Liver (tissue), 9 donors: ENCODE results near the gene RNF126. TPM values are rescaled to one million over a fixed set of nuclear protein-coding genes. Genes with fewer than 3 reads are reported as not detected.

Source experiments
- DNase-seq: peaks from one replicate; pipeline ENCODE4 v3.0.0-alpha.2; 2017; ENCODE audit warnings: low spot score
- H3K27ac ChIP-seq, 2 donors: one replicate each; pipeline ENCODE4 v1.7.0; 2013; ENCODE audit warnings: inconsistent platforms in 2 of 2, low read length in 2 of 2, control low read depth in 1 of 2, low read depth in 1 of 2, mild to moderate bottlenecking in 1 of 2
- H3K27me3 ChIP-seq, 4 donors: one replicate each; pipeline versions ENCODE4 v1.6.1 to v1.7.0; 2013; ENCODE audit warnings: low read length in 3 of 4, inconsistent platforms in 1 of 4, mild to moderate bottlenecking in 1 of 4, moderate library complexity in 1 of 4; ENCODE audit not compliant: control insufficient read depth in 4 of 4, insufficient read depth in 4 of 4
- H3K36me3 ChIP-seq, 4 donors: one replicate each; pipeline versions ENCODE4 v1.6.1 to v1.7.0; 2013; ENCODE audit warnings: low read length in 3 of 4, mild to moderate bottlenecking in 3 of 4, low read depth in 1 of 4, moderate library complexity in 1 of 4; ENCODE audit not compliant: control insufficient read depth in 4 of 4, insufficient read depth in 3 of 4
- H3K4me1 ChIP-seq, 4 donors: one replicate each; pipeline versions ENCODE4 v1.6.1 to v1.7.0; 2013; ENCODE audit warnings: low read length in 3 of 4, mild to moderate bottlenecking in 3 of 4, moderate library complexity in 1 of 4; ENCODE audit not compliant: control insufficient read depth in 4 of 4, insufficient read depth in 4 of 4
- H3K4me3 ChIP-seq, 3 donors: one replicate each; pipeline versions ENCODE4 v1.6.1 to v1.7.0; 2013; ENCODE audit warnings: low read length in 3 of 3, control low read depth in 1 of 3, low read depth in 1 of 3, mild to moderate bottlenecking in 1 of 3
- H3K9ac ChIP-seq, 2 donors: one replicate each; pipeline ENCODE4 v1.7.0; 2013; ENCODE audit warnings: low read length in 2 of 2, mild to moderate bottlenecking in 2 of 2, moderate library complexity in 2 of 2, control low read depth in 1 of 2, low read depth in 1 of 2
- H3K9me3 ChIP-seq, 4 donors: one replicate each; pipeline versions ENCODE4 v1.6.1 to v1.7.0; 2013; ENCODE audit warnings: low read length in 3 of 4; ENCODE audit not compliant: control insufficient read depth in 4 of 4
- ATF3 ChIP-seq: IDR thresholded peaks from 2 replicates; pipeline ENCODE4 v1.6.1; 2016; ENCODE audit warnings: antibody characterized with exemption
- CTCF ChIP-seq: fragments of 150-350 bp; IDR thresholded peaks from 2 replicates; pipeline ENCODE4 v1.5.1; 2017; ENCODE audit warnings: improper control_type of control experiment, low read depth, low read length; ENCODE audit not compliant: missing input control
- EGR1 ChIP-seq, 2 donors: IDR thresholded peaks; 2 replicates each; pipeline ENCODE4 v1.6.1; 2016 to 2018; ENCODE audit warnings: antibody characterized with exemption in 2 of 2, low read depth in 2 of 2
- FOXA1 ChIP-seq: IDR thresholded peaks from 2 replicates; pipeline ENCODE4 v1.6.1; 2016; ENCODE audit warnings: antibody characterized with exemption
- FOXA2 ChIP-seq: IDR thresholded peaks from 2 replicates; pipeline ENCODE4 v1.6.1; 2016; ENCODE audit warnings: antibody characterized with exemption
- GABPA ChIP-seq, 2 donors: IDR thresholded peaks in 1 of 2; conservative IDR thresholded peaks in 1 of 2; 2 replicates each; pipeline ENCODE4 v1.6.1; 2016; ENCODE audit warnings: antibody characterized with exemption in 2 of 2, mild to moderate bottlenecking in 1 of 2, moderate library complexity in 1 of 2
- HNF4A ChIP-seq, 2 donors: conservative IDR thresholded peaks; 2 replicates each; pipeline ENCODE4 v1.6.1; 2016; ENCODE audit warnings: antibody characterized with exemption in 2 of 2, mild to moderate bottlenecking in 2 of 2
- HNF4G ChIP-seq: IDR thresholded peaks from 2 replicates; pipeline ENCODE4 v1.6.1; 2016; ENCODE audit warnings: antibody characterized with exemption
- JUND ChIP-seq, 2 donors: IDR thresholded peaks; 2 replicates each; pipeline ENCODE4 v1.6.1; 2016; ENCODE audit warnings: antibody characterized with exemption in 2 of 2
- MAX ChIP-seq: IDR thresholded peaks from 2 replicates; pipeline ENCODE4 v1.6.1; 2016; ENCODE audit warnings: antibody characterized with exemption
- NR2F2 ChIP-seq: IDR thresholded peaks from 2 replicates; pipeline ENCODE4 v1.6.1; 2016; ENCODE audit warnings: antibody characterized with exemption
- RAD21 ChIP-seq, 2 donors: IDR thresholded peaks; 2 replicates each; pipeline ENCODE4 v1.6.1; 2016; ENCODE audit warnings: antibody characterized with exemption in 2 of 2, mild to moderate bottlenecking in 2 of 2
- REST ChIP-seq: IDR thresholded peaks from 2 replicates; pipeline ENCODE4 v1.6.1; 2016; ENCODE audit warnings: antibody characterized with exemption, mild to moderate bottlenecking
- RXRA ChIP-seq, 2 donors: IDR thresholded peaks; 2 replicates each; pipeline ENCODE4 v1.6.1; 2017 to 2018; ENCODE audit warnings: antibody characterized with exemption in 2 of 2, mild to moderate bottlenecking in 1 of 2
- SP1 ChIP-seq: IDR thresholded peaks from 2 replicates; pipeline ENCODE4 v1.6.1; 2018; ENCODE audit warnings: antibody characterized with exemption, mild to moderate bottlenecking
- TAF1 ChIP-seq: conservative IDR thresholded peaks from 2 replicates; pipeline ENCODE4 v1.6.1; 2016; ENCODE audit warnings: antibody characterized with exemption, mild to moderate bottlenecking
- YY1 ChIP-seq: IDR thresholded peaks from 2 replicates; pipeline ENCODE4 v1.6.1; 2016; ENCODE audit warnings: antibody characterized with exemption, mild to moderate bottlenecking
- WGBS: extraction: QIAGEN DNeasy Blood & Tissue Kit; methylation state at CpG from one replicate; pipeline ENCODE4 v1.1.7; 2013; 5-methylcytosine and 5-hydroxymethylcytosine counted together
- polyA plus RNA-seq, 2 donors: library from polyadenylated mRNA; stranded (reverse) in 1 of 2; unstranded in 1 of 2; fragments of 200-250 nt in 1 of 2; fragments of >200 nt in 1 of 2; fragmentation: Nextera tagmentation in 1 of 2; extraction: Ambion mirVana in 1 of 2; gene quantifications; one replicate each; pipeline versions ENCODE4 v1.2.1 to v1.2.3, GENCODE V29; 2013 to 2015
- total RNA-seq, 2 donors: library from RNA; depleted of rRNA; stranded (reverse); fragments of >200 nt; gene quantifications; one replicate each; pipeline ENCODE4 v1.2.3, GENCODE V29; 2014
- donor health status: healthy.
- donor health status: healthy.
- donor health status: healthy.
- donor health status: healthy.
- donor health status: healthy.

Gene RNF126
- total and polyA plus RNA-seq, 4 donors = 16.7 to 32.7 (median 24.1) TPM

- Histone ChIP-seq H3K9ac (no peak overlapping the region), H3K27ac (no peak overlapping the region), H3K9me3 (no peaks in the 10 kb centered on the region), H3K4me1 (no peaks in the 10 kb centered on the region), H3K27me3 (no peaks in the 10 kb centered on the region), H3K4me3 (no peak overlapping the region), H3K36me3 (no peaks in the 10 kb centered on the region)
- WGBS = 89% methylated on average over 35 of the region's 35 CpGs
- TF ChIP-seq CTCF = no peak
- no peak for TF ChIP-seq ATF3
- no peak for TF ChIP-seq YY1
- no peak for TF ChIP-seq NR2F2
- TF ChIP-seq TAF1 = no peak
- no peak for DNase-seq
Measured at GRCh38 chr19:602391-603301, 60.4 kb downstream of the RNF126 start.

- no peaks in the 10 kb centered on the region for H3K27me3 ChIP-seq
- DNase-seq = no peak
- TF ChIP-seq RAD21 (IDR thresholded peaks at IDR 0.05) = no peak
- TF ChIP-seq EGR1 (IDR thresholded peaks at IDR 0.05; ENCODE audit: low read depth in 2 of 2) = no peak
- no peak for TF ChIP-seq REST
- no peak for TF ChIP-seq SP1
- TF ChIP-seq HNF4G = no peak
- no peak for TF ChIP-seq CTCF
- TF ChIP-seq MAX = no peak
- no peak for TF ChIP-seq FOXA2
- no peak for TF ChIP-seq JUND (IDR thresholded peaks at IDR 0.05)
- TF ChIP-seq FOXA1 = no peak
- no peak for TF ChIP-seq YY1
- no peak for TF ChIP-seq HNF4A (conservative IDR thresholded peaks at IDR 0.05)
- no peak for TF ChIP-seq GABPA (IDR thresholded peaks at IDR 0.05 in 1 of 2, conservative IDR thresholded peaks at IDR 0.05 in 1 of 2)
- TF ChIP-seq TAF1 = no peak
- TF ChIP-seq RXRA (IDR thresholded peaks at IDR 0.05) = no peak
- no peak for TF ChIP-seq ATF3
- no peak for TF ChIP-seq NR2F2
- no peaks in the 10 kb centered on the region for H3K36me3 ChIP-seq
- H3K9me3 ChIP-seq = no peaks in the 10 kb centered on the region
- whole genome bisulfite sequencing = 85% methylated on average over 25 of the region's 25 CpGs
- H3K4me1 ChIP-seq = no peaks in the 10 kb centered on the region
- no peak overlapping the region for H3K9ac ChIP-seq
- H3K27ac ChIP-seq = no peak overlapping the region
- no peak overlapping the region for H3K4me3 ChIP-seq
Measured at GRCh38 chr19:601790-602189, 61.2 kb downstream of the RNF126 start.
